Neuron (in vitro differentiated cells): ENCODE results near the gene OSBPL3.

ENCODE experiments used
- H2AFZ ChIP-seq: one replicate; pipeline ENCODE4 v1.6.1; 2013; ENCODE audit warnings: low read depth, mild to moderate bottlenecking, inconsistent platforms, low read length, moderate library complexity
- H3K27me3 ChIP-seq: one replicate; pipeline ENCODE4 v1.6.1; 2013; ENCODE audit warnings: low read length; ENCODE audit not compliant: insufficient read depth
- H3K36me3 ChIP-seq: one replicate; pipeline ENCODE4 v1.6.1; 2013; ENCODE audit warnings: low read length; ENCODE audit not compliant: insufficient read depth
- H3K4me1 ChIP-seq: one replicate; pipeline ENCODE4 v1.6.1; 2013; ENCODE audit warnings: low read length; ENCODE audit not compliant: insufficient read depth
- H3K4me3 ChIP-seq: 2 replicates; pipeline ENCODE4 v1.5.1; 2013; ENCODE audit warnings: mild to moderate bottlenecking, low read length, moderate library complexity
- H3K9me3 ChIP-seq: one replicate; pipeline ENCODE4 v1.6.1; 2013; ENCODE audit warnings: low read length

The OSBPL3 gene

GRCh38 chr7:24786306-24786705 lies 193.7 kb downstream of the OSBPL3 start:
- no peaks in the 10 kb centered on the region for H3K36me3 ChIP-seq
- H3K4me1 ChIP-seq, result no peaks in the 10 kb centered on the region
- peaks cover 4% of the 10 kb centered on the region for H3K9me3 ChIP-seq
- no peak overlapping the region for H3K4me3 ChIP-seq
- no peaks in the 10 kb centered on the region for H3K27me3 ChIP-seq
- no peak overlapping the region for H2AFZ ChIP-seq

DNA sequence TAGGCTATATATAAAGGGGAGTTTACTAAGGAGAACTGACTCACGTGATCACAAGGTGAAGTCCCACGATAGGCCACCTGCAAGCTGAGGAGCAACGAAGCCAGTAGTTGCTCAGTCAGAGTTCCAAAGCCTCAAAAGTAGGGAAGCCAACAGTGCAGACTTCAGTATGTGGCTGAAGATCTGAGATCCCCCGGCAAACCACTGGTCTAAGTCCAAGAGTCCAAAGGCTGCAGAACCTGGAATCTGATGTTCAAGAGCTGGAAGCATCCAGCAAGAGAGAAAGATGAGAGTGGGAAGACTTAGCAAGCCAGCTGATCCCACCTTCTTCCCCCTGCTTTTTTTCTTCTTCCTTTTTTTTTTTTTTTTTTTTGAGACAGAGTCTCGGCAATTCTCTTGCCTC lies 195.7 kb downstream of the OSBPL3 start:
- Histone ChIP-seq H2AFZ (no peak overlapping the region), H3K36me3 (no peaks in the 10 kb centered on the region), H3K9me3 (peaks cover 4% of the 10 kb centered on the region), H3K4me1 (no peaks in the 10 kb centered on the region), H3K4me3 (no peak overlapping the region), H3K27me3 (no peaks in the 10 kb centered on the region)

GRCh38 chr7:24783698-24784097 lies 196.3 kb downstream of the OSBPL3 start:
- Histone ChIP-seq H3K27me3 (no peaks in the 10 kb centered on the region), H3K9me3 (peaks cover 4% of the 10 kb centered on the region), H3K4me1 (no peaks in the 10 kb centered on the region), H3K36me3 (no peaks in the 10 kb centered on the region), H2AFZ (no peak overlapping the region), H3K4me3 (no peak overlapping the region)

- H2AFZ ChIP-seq, result no peak overlapping the region
- no peaks in the 10 kb centered on the region for H3K4me1 ChIP-seq
- peaks cover 4% of the 10 kb centered on the region for H3K9me3 ChIP-seq
- no peaks in the 10 kb centered on the region for H3K27me3 ChIP-seq
- no peaks in the 10 kb centered on the region for H3K36me3 ChIP-seq
- H3K4me3 ChIP-seq, result no peak overlapping the region
Measured at GRCh38 chr7:24781106-24781505, 198.9 kb downstream of the OSBPL3 start.

DNA sequence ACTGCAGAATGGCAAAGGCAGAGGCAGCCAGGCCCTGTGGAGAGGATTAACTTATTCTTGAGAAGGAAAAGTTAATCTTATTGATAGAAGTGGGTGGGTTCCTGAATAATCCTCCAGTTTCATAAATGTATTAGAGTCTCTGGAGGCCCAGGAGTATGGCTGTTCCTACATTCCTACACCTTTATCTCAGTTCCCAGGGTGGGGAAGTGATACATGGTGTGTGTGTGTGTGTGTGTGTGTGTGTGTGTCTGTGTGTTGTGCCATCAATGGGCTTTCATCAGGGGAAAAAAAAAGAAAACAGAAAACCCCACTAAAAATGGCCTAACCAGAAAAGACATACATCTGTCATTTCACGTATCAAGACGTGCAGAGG lies 200.7 kb downstream of the OSBPL3 start:
- no peak overlapping the region for H2AFZ ChIP-seq
- H3K4me3 ChIP-seq, result no peak overlapping the region
- peaks cover 4% of the 10 kb centered on the region for H3K9me3 ChIP-seq
- no peaks in the 10 kb centered on the region for H3K27me3 ChIP-seq
- H3K36me3 ChIP-seq, result no peaks in the 10 kb centered on the region
- H3K4me1 ChIP-seq, result no peaks in the 10 kb centered on the region

DNA sequence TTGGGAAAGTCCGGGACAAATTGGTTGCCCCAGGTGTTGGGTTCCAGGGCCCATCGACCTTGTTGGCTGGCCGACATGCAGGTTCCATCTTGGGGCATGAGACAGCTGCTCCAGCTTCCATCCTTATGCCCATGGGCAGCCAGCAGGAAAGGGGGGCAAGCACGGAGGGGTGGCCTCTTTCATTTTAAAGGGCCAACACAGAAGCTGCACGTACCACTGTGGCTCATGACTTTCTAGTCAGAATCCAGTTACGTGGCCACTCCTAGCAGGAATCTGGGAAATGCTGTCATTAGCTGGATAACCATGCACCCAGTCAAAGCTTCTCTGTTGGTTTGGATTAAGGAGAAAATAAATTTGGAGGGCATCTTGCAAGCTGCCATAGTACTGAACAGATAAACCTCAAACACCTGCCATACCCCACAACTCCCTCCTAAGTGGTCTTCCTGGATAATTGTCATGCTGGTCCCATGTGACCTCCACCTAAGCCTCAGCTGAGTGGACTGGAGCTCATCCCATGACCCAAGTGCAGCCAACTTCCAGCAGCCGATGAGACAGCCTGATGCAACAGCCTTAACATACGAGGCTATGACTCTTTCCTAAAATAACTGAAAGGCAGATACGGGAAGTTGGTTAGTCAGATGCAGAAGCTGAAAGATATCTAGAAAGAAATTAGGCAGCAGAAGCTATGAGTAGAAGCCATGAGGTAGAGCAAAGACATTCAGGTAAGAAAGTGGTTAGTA lies 201.3 kb downstream of the OSBPL3 start:
- Histone ChIP-seq H3K9me3 (peaks cover 4% of the 10 kb centered on the region), H3K27me3 (no peaks in the 10 kb centered on the region), H2AFZ (no peak overlapping the region), H3K4me1 (no peaks in the 10 kb centered on the region), H3K36me3 (no peaks in the 10 kb centered on the region), H3K4me3 (no peak overlapping the region)

DNA sequence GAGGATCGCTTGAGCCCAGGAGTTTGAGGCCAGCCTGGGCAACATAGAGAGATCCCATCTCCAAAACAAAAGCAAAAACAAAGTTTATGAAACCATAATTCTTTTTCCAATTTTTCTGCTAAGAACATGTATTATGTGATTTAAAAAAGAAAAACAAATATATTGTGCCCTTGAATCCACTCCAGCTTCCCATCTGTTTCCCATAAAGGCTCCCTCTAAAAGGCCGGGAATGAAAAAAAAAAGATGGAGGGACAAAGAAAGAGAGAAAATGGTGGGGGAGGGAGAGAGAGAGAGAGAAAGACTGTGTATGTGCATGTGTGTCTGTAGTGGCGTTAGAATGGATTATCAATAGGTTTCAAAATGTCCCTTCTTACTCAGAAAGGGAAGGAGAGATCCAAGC lies 202.2 kb downstream of the OSBPL3 start:
- H3K36me3 ChIP-seq, result no peaks in the 10 kb centered on the region
- no peaks in the 10 kb centered on the region for H3K27me3 ChIP-seq
- no peaks in the 10 kb centered on the region for H3K4me1 ChIP-seq
- H2AFZ ChIP-seq, result no peak overlapping the region
- H3K4me3 ChIP-seq, result no peak overlapping the region
- H3K9me3 ChIP-seq, result no peaks in the 10 kb centered on the region

DNA sequence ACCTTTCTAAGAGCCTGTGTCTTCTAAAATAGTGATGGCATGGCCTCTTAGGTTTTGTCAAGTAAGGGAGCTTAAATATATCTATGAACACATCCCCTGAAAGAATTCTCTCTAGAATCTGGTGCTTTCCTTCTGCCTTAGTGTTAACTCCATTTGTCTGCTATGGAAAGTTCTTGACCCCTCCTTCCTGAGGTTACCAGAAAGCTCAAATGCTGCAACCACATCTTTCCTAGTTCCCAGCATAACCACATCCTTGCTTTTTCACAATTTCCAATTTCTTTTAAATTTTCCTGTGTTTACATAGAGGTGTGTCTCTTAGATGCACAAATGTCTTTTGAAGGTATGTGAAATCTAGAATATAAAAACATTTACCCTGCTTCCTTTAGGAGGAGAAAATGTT lies 206.3 kb downstream of the OSBPL3 start:
- no peaks in the 10 kb centered on the region for H3K4me1 ChIP-seq
- peaks cover 5% of the 10 kb centered on the region for H3K9me3 ChIP-seq
- H3K36me3 ChIP-seq, result no peaks in the 10 kb centered on the region
- no peak overlapping the region for H2AFZ ChIP-seq
- no peak overlapping the region for H3K4me3 ChIP-seq
- H3K27me3 ChIP-seq, result no peaks in the 10 kb centered on the region

- Histone ChIP-seq H2AFZ (no peak overlapping the region), H3K36me3 (no peaks in the 10 kb centered on the region), H3K4me1 (no peaks in the 10 kb centered on the region)
Measured at GRCh38 chr7:24769851-24770250, 210.1 kb downstream of the OSBPL3 start.

DNA sequence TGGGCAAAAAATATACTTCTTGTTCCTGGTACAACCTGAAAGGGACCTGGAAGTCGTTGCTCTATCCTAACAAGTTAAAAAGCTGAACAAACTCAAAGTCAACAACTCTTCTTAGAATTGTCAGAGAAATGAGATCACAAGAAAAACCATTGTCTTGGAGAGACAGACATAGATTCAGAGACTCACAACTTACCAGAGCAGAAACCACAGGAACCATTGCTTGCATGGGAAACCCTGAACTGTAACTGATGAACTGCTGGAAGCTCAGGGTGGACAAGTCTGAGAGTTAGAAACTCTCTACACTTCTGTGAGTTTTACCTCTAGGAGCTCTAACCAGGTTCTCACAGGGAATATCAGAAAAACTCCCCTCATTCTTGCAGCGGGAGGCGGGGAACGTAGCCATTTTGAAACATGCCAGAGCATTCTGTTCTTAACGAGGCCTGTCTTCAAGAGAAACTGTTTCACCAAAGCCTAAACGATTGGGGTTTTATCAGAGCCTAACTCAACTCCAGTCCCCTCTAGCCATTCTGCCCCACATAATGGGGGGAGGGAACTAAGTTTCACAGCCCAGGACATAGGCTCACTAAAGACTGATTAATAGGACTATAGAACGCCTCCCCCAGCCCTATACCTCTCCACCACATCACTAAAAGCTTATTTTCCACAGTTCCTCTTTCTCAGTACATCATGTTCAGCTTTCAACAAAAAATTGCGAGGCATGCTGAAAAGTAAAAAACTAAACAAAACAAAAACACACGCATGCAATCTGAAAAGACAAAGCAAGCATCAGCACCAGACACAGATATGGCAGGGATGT lies 210.8 kb downstream of the OSBPL3 start:
- H3K27me3 ChIP-seq, result no peaks in the 10 kb centered on the region
- peaks cover 5% of the 10 kb centered on the region for H3K9me3 ChIP-seq
- H2AFZ ChIP-seq, result no peak overlapping the region
- no peak overlapping the region for H3K4me3 ChIP-seq
- no peaks in the 10 kb centered on the region for H3K36me3 ChIP-seq
- H3K4me1 ChIP-seq, result no peaks in the 10 kb centered on the region

More at GRCh38 chr7:24769851-24770250, 210.1 kb downstream of the OSBPL3 start:
- Histone ChIP-seq H3K27me3 (no peaks in the 10 kb centered on the region), H3K9me3 (peaks cover 5% of the 10 kb centered on the region), H3K4me3 (no peak overlapping the region)

- no peaks in the 10 kb centered on the region for H3K4me1 ChIP-seq
Measured at GRCh38 chr7:24767878-24768569, 212.0 kb downstream of the OSBPL3 start.

DNA sequence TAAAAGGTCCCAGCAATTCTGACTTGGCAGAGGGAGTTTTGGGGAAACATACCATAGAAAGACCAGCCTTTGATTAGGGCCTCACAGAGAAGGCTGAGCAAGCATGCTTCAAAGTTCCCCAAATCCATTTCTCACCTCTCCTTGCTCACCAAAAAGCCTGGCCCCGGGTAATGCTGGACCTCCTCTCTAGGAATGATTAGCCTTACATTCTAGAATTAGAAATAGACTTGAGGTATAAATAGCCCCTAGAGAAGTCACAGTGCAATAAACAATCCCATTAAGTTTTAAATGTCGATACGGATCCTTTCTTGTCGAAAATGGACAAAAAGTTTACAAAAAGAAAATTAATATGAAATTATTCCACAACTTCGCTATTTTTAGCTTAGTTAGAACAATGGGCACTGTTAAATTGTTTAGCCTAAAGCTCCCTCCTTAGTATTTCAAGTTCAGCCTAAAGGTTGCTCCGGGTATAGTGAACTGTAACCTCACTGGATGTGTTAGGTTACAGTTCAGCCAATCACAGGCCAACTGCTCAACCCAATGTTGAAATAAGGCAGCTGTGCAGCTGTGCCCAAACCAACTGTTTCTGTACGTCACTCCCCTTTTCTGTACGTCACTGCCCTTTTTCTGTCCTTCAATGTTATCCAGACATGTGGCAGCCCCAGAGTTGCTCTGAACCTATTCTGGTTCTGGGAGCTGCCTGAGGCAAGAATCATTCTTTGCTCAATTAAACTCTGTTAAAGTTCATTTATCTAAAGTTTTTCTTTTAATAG lies 214.8 kb downstream of the OSBPL3 start:
- Histone ChIP-seq H3K9me3 (no peaks in the 10 kb centered on the region), H3K27me3 (no peaks in the 10 kb centered on the region), H2AFZ (no peak overlapping the region), H3K36me3 (no peaks in the 10 kb centered on the region), H3K4me3 (no peak overlapping the region), H3K4me1 (no peaks in the 10 kb centered on the region)

More at GRCh38 chr7:24767878-24768569, 212.0 kb downstream of the OSBPL3 start:
- Histone ChIP-seq H3K4me3 (no peak overlapping the region), H3K36me3 (no peaks in the 10 kb centered on the region), H3K9me3 (peaks cover 5% of the 10 kb centered on the region), H2AFZ (no peak overlapping the region), H3K27me3 (no peaks in the 10 kb centered on the region)
